K562 (cell line): Measurements from ENCODE around the gene NTNG1. TPM values are rescaled to one million over a fixed set of nuclear protein-coding genes. Genes with fewer than 3 reads are reported as not detected.

Experiments used
- ATAC-seq: fragments of 200-7000 bp; cut with Tn5 transposase; 3 replicates; pipeline ENCODE4 v1.9.1; 2020; ENCODE audit warnings: moderate library complexity
- BruUV-seq: library from RNA; stranded (reverse); fragments of 400-500 nt; replicated peaks from 2 replicates; lab custom pipeline; 2021; lab: Mats Ljungman, UMichigan
- CTCF ChIA-PET: fragments of 300-600 bp; formaldehyde crosslinking; extraction: SDS; loops from one replicate; lab custom pipeline; 2021; ENCODE audit warnings: low intra/inter-chr PET ratio; lab: Yijun Ruan, JAX
- POLR2A ChIA-PET: fragments of 300-600, 350-650 bp; sonication (Branson Sonifier 250); formaldehyde crosslinking; extraction: SDS; loops from one replicate; lab custom pipeline; 2021; ENCODE audit warnings: antibody characterized with exemption, inconsistent platforms; lab: Yijun Ruan, JAX
- DNase-seq, 4 experiments: peaks; one replicate each; pipeline versions ENCODE4 v3.0.0 to v3.0.0-alpha.2; 2011 to 2018; ENCODE audit warnings: low spot score in 3 of 4, mixed read lengths in 3 of 4; ENCODE audit errors: extremely low read depth in 1 of 4
- FAIRE-seq: peaks from 2 replicates; lab custom pipeline; 2011; peaks lifted over from hg19 to GRCh38; lab: Jason Lieb, UNC
- H2AFZ ChIP-seq: 2 replicates; pipeline ENCODE4 v1.6.0; 2011; ENCODE audit warnings: low read depth, low read length, control low read depth, inconsistent platforms
- H3K27ac ChIP-seq: fragments of 200-600 bp; 3 replicates; pipeline ENCODE4 v1.8.0; 2011; ENCODE audit warnings: low read depth, mild to moderate bottlenecking, control low read depth, inconsistent platforms, low read length, moderate library complexity, mixed read lengths; ENCODE audit errors: extremely low read depth
- H3K27me3 ChIP-seq, 2 experiments: fragments of 300-600 bp in 1 of 2; 2 replicates in 1 of 2; 3 replicates in 1 of 2; pipeline versions ENCODE4 v1.6.0 to v1.8.0; 2011; ENCODE audit warnings: inconsistent platforms in 2 of 2, low read length in 2 of 2, mild to moderate bottlenecking in 1 of 2, mixed read lengths in 1 of 2, moderate library complexity in 1 of 2; ENCODE audit not compliant: control insufficient read depth in 2 of 2, insufficient read depth in 2 of 2
- H3K36me3 ChIP-seq: fragments of 300-600 bp; 3 replicates; pipeline ENCODE4 v1.8.0; 2011; ENCODE audit warnings: mild to moderate bottlenecking, low read length, inconsistent platforms; ENCODE audit not compliant: control insufficient read depth, insufficient read depth
- H3K4me1 ChIP-seq, 2 experiments: fragments of 200-600 bp in 1 of 2; replicated peaks in 1 of 2; 2 replicates in 1 of 2; 3 replicates in 1 of 2; pipeline versions ENCODE4 v1.5.1 to v1.8.0; 2011; ENCODE audit warnings: inconsistent platforms in 2 of 2, low read length in 2 of 2, mild to moderate bottlenecking in 1 of 2, mixed read lengths in 1 of 2, moderate library complexity in 1 of 2; ENCODE audit not compliant: control insufficient read depth in 2 of 2, insufficient read depth in 2 of 2
- H3K4me2 ChIP-seq: 2 replicates; pipeline ENCODE4 v1.6.1; 2011; ENCODE audit warnings: low read length, control low read depth, inconsistent platforms, mixed read lengths; ENCODE audit not compliant: insufficient read depth
- H3K4me3 ChIP-seq: fragments of 200-600 bp; sonication (generic), shearing (Covaris generic); 2 replicates; pipeline ENCODE4 v1.5.1; 2016; ENCODE audit warnings: control low read depth, inconsistent platforms
- H3K79me2 ChIP-seq: fragments of 200-600 bp; 3 replicates; pipeline ENCODE4 v1.8.0; 2011; ENCODE audit warnings: low read length, inconsistent platforms; ENCODE audit not compliant: control insufficient read depth, insufficient read depth
- H3K9ac ChIP-seq, 2 experiments: 2 replicates each; pipeline versions ENCODE4 v1.6.0 to v1.6.1; 2011; ENCODE audit warnings: low read depth in 2 of 2, low read length in 2 of 2, control low read depth in 1 of 2, inconsistent platforms in 1 of 2, mild to moderate bottlenecking in 1 of 2, mixed read lengths in 1 of 2; ENCODE audit not compliant: insufficient read depth in 1 of 2
- H3K9me1 ChIP-seq: one replicate; pipeline ENCODE4 v1.6.0; 2011; ENCODE audit warnings: inconsistent platforms, mild to moderate bottlenecking, low read length, moderate library complexity; ENCODE audit not compliant: control insufficient read depth, insufficient read depth
- H3K9me3 ChIP-seq: replicated peaks from 2 replicates; pipeline ENCODE4 v1.5.1; 2011; ENCODE audit warnings: low read depth, low read length, inconsistent platforms; ENCODE audit not compliant: control insufficient read depth, insufficient read depth
- H4K20me1 ChIP-seq: replicated peaks from 2 replicates; pipeline ENCODE4 v1.6.1; 2011; ENCODE audit warnings: low read length, inconsistent platforms, mixed read lengths; ENCODE audit not compliant: control insufficient read depth, insufficient read depth
- HMG20B ChIP-seq: fragments of 250-450 bp; sonication (Bioruptor Pico); IDR thresholded peaks from 2 replicates; pipeline ENCODE4 v1.5.0; 2021; ENCODE audit warnings: mild to moderate bottlenecking
- ZNF184 ChIP-seq: sonication (generic); formaldehyde crosslinking; IDR thresholded peaks from 2 replicates; pipeline ENCODE4 v1.5.0; 2020; ENCODE audit warnings: missing genetic modification reagents
- WGBS: fragments of 100-300 bp; shearing (Covaris generic); methylation state at CpG from one replicate; pipeline ENCODE4 v1.1.6; 2016; ENCODE audit warnings: low coverage, mixed read lengths; ENCODE audit not compliant: insufficient coverage; ENCODE audit errors: missing lambda C conversion rate; 5-methylcytosine and 5-hydroxymethylcytosine counted together
- in situ Hi-C: fragments of 300-500 bp; cut with MboI; formaldehyde crosslinking; loops from 4 replicates; pipeline ENCODE4 v1.15.0; 2018; ENCODE audit warnings: inconsistent platforms, mixed read lengths
- intact Hi-C: fragments of 100-400 bp; cut with micrococcal nuclease; formaldehyde crosslinking; loops from 2 replicates; pipeline ENCODE4 v1.14.2; 2022
- polyA plus RNA-seq, 8 experiments: library from polyadenylated mRNA; depleted of rRNA in 4 of 8; stranded (reverse) in 5 of 8; unstranded in 3 of 8; fragments of >200 nt; fragmentation: Nextera tagmentation in 2 of 8; fragmentation: Illumina TruSeq in 1 of 8; extraction: Ambion mirVana in 2 of 8; extraction: Trizol in 1 of 8; gene quantifications; 2 replicates each; pipeline versions ENCODE4 v1.2.1 to v1.2.3, GENCODE V29; 2011 to 2014; ENCODE audit warnings: inconsistent platforms in 1 of 8, missing spikeins in 1 of 8
- total RNA-seq, 7 experiments: library from RNA; depleted of rRNA in 6 of 7; stranded (reverse); fragments of >200 nt in 6 of 7; fragmentation: Illumina TruSeq in 2 of 7; extraction: Trizol in 2 of 7; gene quantifications; 2 replicates each; pipeline versions ENCODE4 v1.2.1 to v1.2.3, GENCODE V29; 2011 to 2021; ENCODE audit warnings: low replicate concordance in 1 of 7
- TF ChIP-seq, protein P1 (sequence below): sonication (generic); formaldehyde crosslinking; IDR thresholded peaks from 2 replicates; pipeline ENCODE4 v1.8.0; 2023; ENCODE audit warnings: mild to moderate bottlenecking, missing genetic modification reagents
- TF ChIP-seq, protein P2 (sequence below): IDR thresholded peaks from 2 replicates; pipeline ENCODE4 v1.6.1; 2011; ENCODE audit not compliant: insufficient read length; ENCODE audit errors: extremely low read depth

The NTNG1 gene
- total and polyA plus RNA-seq, 9 of the 15 experiments (the other 6 are each of a cell fraction or from before 2014, with no cell fraction given) = not detected

DNA sequence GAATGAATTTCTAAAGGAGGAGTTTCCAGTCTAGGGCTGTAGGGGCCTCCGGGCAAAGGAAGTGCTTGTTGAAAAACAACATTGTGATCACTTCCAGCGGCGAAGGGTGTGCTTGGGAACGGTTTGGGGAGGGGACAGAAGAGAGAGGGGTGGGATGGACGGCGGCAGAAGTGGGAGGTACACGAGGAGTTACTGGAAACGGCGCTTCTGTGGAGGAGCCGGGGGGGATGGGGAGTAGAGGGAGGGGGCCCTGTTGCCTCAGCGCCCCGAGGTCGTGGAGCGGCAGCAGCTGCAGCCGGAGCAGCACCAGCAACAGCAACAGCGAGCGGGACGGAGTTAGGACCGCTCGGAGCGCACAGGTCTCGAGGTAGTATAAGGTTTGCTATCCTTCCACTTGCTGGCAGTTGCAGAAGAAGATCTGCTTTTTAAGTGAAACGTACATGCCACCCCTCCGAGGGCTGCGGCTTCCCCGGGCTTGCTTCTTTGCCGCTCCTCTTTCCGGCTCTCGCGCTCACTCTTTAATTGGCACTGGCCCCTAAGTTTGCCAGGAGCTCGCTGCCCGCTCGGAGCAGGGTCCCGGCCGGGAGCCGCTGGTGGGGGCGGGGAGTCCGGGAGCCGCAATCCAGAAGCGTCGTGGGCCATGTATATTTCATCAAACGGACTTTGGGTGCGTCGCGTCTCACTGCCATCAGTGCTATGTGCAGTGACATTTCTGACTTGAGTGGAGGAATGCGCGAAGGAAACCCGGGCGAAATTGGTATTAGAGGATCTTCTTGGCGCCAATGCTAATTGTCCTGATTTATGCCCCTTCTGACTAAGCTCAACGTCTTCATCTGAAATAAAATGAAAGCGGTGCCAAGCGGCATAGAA lies 771 bp upstream of the NTNG1 start:
- Histone ChIP-seq H3K4me2 (no peak overlapping the region), H3K36me3 (no peaks in the 10 kb centered on the region), H3K9me1 (no peaks in the 10 kb centered on the region), H2AFZ (no peak overlapping the region), H4K20me1 (no peaks in the 10 kb centered on the region), H3K4me3 (no peak overlapping the region), H3K27ac (no peak overlapping the region), H3K9ac (no peak overlapping the region), H3K27me3 (no peaks in the 10 kb centered on the region), H3K4me1 (peaks cover 0 to 5% of the 10 kb centered on the region in 2 experiments; a peak in 1 of 5 replicates), H3K79me2 (no peaks in the 10 kb centered on the region), H3K9me3 (no peaks in the 10 kb centered on the region)
- ATAC-seq (no peak), DNase-seq (no peak), FAIRE-seq (no peak)
- in situ Hi-C loops (no loop called here), intact Hi-C loops (loop anchor here (10.0 kb wide), 1 partner anchor 95 kb away; no protein-coding TSS in a partner anchor)
- BruUV-seq = no TSS peak
- TF ChIP-seq HMG20B = no peak
- TF ChIP-seq, protein P1, sequence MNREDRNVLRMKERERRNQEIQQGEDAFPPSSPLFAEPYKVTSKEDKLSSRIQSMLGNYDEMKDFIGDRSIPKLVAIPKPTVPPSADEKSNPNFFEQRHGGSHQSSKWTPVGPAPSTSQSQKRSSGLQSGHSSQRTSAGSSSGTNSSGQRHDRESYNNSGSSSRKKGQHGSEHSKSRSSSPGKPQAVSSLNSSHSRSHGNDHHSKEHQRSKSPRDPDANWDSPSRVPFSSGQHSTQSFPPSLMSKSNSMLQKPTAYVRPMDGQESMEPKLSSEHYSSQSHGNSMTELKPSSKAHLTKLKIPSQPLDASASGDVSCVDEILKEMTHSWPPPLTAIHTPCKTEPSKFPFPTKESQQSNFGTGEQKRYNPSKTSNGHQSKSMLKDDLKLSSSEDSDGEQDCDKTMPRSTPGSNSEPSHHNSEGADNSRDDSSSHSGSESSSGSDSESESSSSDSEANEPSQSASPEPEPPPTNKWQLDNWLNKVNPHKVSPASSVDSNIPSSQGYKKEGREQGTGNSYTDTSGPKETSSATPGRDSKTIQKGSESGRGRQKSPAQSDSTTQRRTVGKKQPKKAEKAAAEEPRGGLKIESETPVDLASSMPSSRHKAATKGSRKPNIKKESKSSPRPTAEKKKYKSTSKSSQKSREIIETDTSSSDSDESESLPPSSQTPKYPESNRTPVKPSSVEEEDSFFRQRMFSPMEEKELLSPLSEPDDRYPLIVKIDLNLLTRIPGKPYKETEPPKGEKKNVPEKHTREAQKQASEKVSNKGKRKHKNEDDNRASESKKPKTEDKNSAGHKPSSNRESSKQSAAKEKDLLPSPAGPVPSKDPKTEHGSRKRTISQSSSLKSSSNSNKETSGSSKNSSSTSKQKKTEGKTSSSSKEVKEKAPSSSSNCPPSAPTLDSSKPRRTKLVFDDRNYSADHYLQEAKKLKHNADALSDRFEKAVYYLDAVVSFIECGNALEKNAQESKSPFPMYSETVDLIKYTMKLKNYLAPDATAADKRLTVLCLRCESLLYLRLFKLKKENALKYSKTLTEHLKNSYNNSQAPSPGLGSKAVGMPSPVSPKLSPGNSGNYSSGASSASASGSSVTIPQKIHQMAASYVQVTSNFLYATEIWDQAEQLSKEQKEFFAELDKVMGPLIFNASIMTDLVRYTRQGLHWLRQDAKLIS (CRISPR knock-in tag) = no peak
- TF ChIP-seq ZNF184 (CRISPR knock-in tag) = no peak
- TF ChIP-seq, protein P2, sequence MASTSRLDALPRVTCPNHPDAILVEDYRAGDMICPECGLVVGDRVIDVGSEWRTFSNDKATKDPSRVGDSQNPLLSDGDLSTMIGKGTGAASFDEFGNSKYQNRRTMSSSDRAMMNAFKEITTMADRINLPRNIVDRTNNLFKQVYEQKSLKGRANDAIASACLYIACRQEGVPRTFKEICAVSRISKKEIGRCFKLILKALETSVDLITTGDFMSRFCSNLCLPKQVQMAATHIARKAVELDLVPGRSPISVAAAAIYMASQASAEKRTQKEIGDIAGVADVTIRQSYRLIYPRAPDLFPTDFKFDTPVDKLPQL = no peak
- CTCF ChIA-PET = no interaction called here
- POLR2A ChIA-PET = no interaction called here
- 16% methylated on average over 48 of the region's 53 CpGs for WGBS
